Measurements from ENCODE around the gene COPZ2. TPM values are rescaled to one million over a fixed set of nuclear protein-coding genes. Genes with fewer than 3 reads are reported as not detected.

COPZ2 gene
- total RNA-seq, 1 experiment from 2014 or later, result 0.32 TPM

GRCh38 chr17:48062273-48062672, 24.7 kb upstream of the COPZ2 start:
- Histone ChIP-seq H3K27ac (no peak overlapping the region), H3K4me3 (no peak overlapping the region), H3K27me3 (no peaks in the 10 kb centered on the region), H3K36me3 (peaks cover 68% of the 10 kb centered on the region), H3K9me3 (replicated peaks) (no peaks in the 10 kb centered on the region), H3K4me1 (no peaks in the 10 kb centered on the region)
- DNase-seq, result no peak

- no peak for DNase-seq
- H3K36me3 ChIP-seq, result peaks cover 75% of the 10 kb centered on the region
- H3K27me3 ChIP-seq, result no peaks in the 10 kb centered on the region
- H3K9me3 ChIP-seq (replicated peaks), result no peaks in the 10 kb centered on the region
- no peak overlapping the region for H3K4me3 ChIP-seq
- H3K27ac ChIP-seq, result no peak overlapping the region
- no peaks in the 10 kb centered on the region for H3K4me1 ChIP-seq
Observed at GRCh38 chr17:48060249-48060648, 22.7 kb upstream of the COPZ2 start.

GRCh38 chr17:48059125-48059668, 21.6 kb upstream of the COPZ2 start:
- Histone ChIP-seq H3K27ac (no peak overlapping the region), H3K4me1 (no peaks in the 10 kb centered on the region; the same call in 1 of the 2 replicates), H3K9me3 (replicated peaks) (no peaks in the 10 kb centered on the region), H3K36me3 (peaks cover 71% of the 10 kb centered on the region), H3K4me3 (no peak overlapping the region), H3K27me3 (no peaks in the 10 kb centered on the region)
- DNase-seq, result no peak

- no peak for DNase-seq
- Histone ChIP-seq H3K27me3 (no peaks in the 10 kb centered on the region), H3K27ac (no peak overlapping the region), H3K4me3 (no peak overlapping the region), H3K4me1 (peaks cover 6% of the 10 kb centered on the region), H3K36me3 (peaks cover 65% of the 10 kb centered on the region), H3K9me3 (replicated peaks) (no peaks in the 10 kb centered on the region)
Observed at GRCh38 chr17:48058393-48059124, 21.0 kb upstream of the COPZ2 start.

GRCh38 chr17:48057626-48058025, 20.0 kb upstream of the COPZ2 start:
- peaks cover 62% of the 10 kb centered on the region for H3K36me3 ChIP-seq
- no peak overlapping the region for H3K4me3 ChIP-seq
- H3K4me1 ChIP-seq, result peaks cover 15% of the 10 kb centered on the region
- no peaks in the 10 kb centered on the region for H3K27me3 ChIP-seq
- no peaks in the 10 kb centered on the region for H3K9me3 ChIP-seq (replicated peaks)
- H3K27ac ChIP-seq, result no peak overlapping the region
- DNase-seq, result no peak

- no peak for DNase-seq
- Histone ChIP-seq H3K36me3 (peaks cover 58% of the 10 kb centered on the region), H3K4me1 (peaks cover 23% of the 10 kb centered on the region), H3K27ac (no peak overlapping the region), H3K9me3 (replicated peaks) (no peaks in the 10 kb centered on the region), H3K27me3 (no peaks in the 10 kb centered on the region), H3K4me3 (no peak overlapping the region)
Observed at GRCh38 chr17:48056879-48057278, 19.3 kb upstream of the COPZ2 start.

GRCh38 chr17:48056246-48056745, 18.7 kb upstream of the COPZ2 start:
- peaks cover 29% of the 10 kb centered on the region for H3K4me1 ChIP-seq
- H3K27me3 ChIP-seq, result no peaks in the 10 kb centered on the region
- no peak for DNase-seq
- H3K4me3 ChIP-seq, result no peak overlapping the region
- no peaks in the 10 kb centered on the region for H3K9me3 ChIP-seq (replicated peaks)
- H3K27ac ChIP-seq, result no peak overlapping the region
- peaks cover 56% of the 10 kb centered on the region for H3K36me3 ChIP-seq

- no peaks in the 10 kb centered on the region for H3K9me3 ChIP-seq (replicated peaks)
- no peak overlapping the region for H3K27ac ChIP-seq
- DNase-seq, result peak in 1 of 2 experiments; percentile 36
- H3K27me3 ChIP-seq, result no peaks in the 10 kb centered on the region
- peaks cover 35% of the 10 kb centered on the region for H3K4me1 ChIP-seq
- H3K4me3 ChIP-seq, result no peak overlapping the region
- peaks cover 60% of the 10 kb centered on the region for H3K36me3 ChIP-seq
Observed at GRCh38 chr17:48055531-48056245, 18.1 kb upstream of the COPZ2 start.

GRCh38 chr17:48054238-48055185, 16.9 kb upstream of the COPZ2 start:
- DNase-seq, result no peak
- Histone ChIP-seq H3K9me3 (replicated peaks) (no peaks in the 10 kb centered on the region), H3K27me3 (no peaks in the 10 kb centered on the region), H3K36me3 (peaks cover 50% of the 10 kb centered on the region), H3K27ac (no peak overlapping the region), H3K4me3 (no peak overlapping the region), H3K4me1 (peaks cover 45% of the 10 kb centered on the region)

- peaks cover 43% of the 10 kb centered on the region for H3K36me3 ChIP-seq
- no peaks in the 10 kb centered on the region for H3K27me3 ChIP-seq
- H3K4me1 ChIP-seq, result peaks cover 48% of the 10 kb centered on the region
- H3K9me3 ChIP-seq (replicated peaks), result no peaks in the 10 kb centered on the region
- peak; percentile 40 to 55 for DNase-seq
- no peak overlapping the region for H3K27ac ChIP-seq
- H3K4me3 ChIP-seq, result no peak overlapping the region
Observed at GRCh38 chr17:48053758-48054237, 16.2 kb upstream of the COPZ2 start.

GRCh38 chr17:48052956-48053757, 15.6 kb upstream of the COPZ2 start:
- Histone ChIP-seq H3K9me3 (replicated peaks) (no peaks in the 10 kb centered on the region), H3K4me1 (peaks cover 48% of the 10 kb centered on the region), H3K36me3 (peaks cover 37% of the 10 kb centered on the region), H3K27ac (no peak overlapping the region), H3K27me3 (no peaks in the 10 kb centered on the region), H3K4me3 (no peak overlapping the region)
- peak; percentile 84 to 85 for DNase-seq

GRCh38 chr17:48051706-48052486, 14.3 kb upstream of the COPZ2 start:
- Histone ChIP-seq H3K36me3 (peaks cover 24% of the 10 kb centered on the region), H3K27ac (no peak overlapping the region), H3K4me3 (no peak overlapping the region), H3K9me3 (replicated peaks) (no peaks in the 10 kb centered on the region), H3K4me1 (peaks cover 48% of the 10 kb centered on the region), H3K27me3 (no peaks in the 10 kb centered on the region)
- peak; percentile 62 to 67 for DNase-seq

GRCh38 chr17:48051283-48051682, 13.7 kb upstream of the COPZ2 start:
- Histone ChIP-seq H3K27ac (peak overlapping the region; percentile 95; the same call in 1 of the 2 replicates), H3K27me3 (no peaks in the 10 kb centered on the region), H3K4me3 (no peak overlapping the region), H3K36me3 (peaks cover 18% of the 10 kb centered on the region), H3K9me3 (replicated peaks) (no peaks in the 10 kb centered on the region), H3K4me1 (peaks cover 54% of the 10 kb centered on the region)
- no peak for DNase-seq
